Endometrial microvascular endothelial cells (primary cell): ENCODE data around the gene IGSF22. TPM values are rescaled to one million over a fixed set of nuclear protein-coding genes. Genes with fewer than 3 reads are reported as not detected.

Experiments used
- in situ Hi-C: cut with HindIII; loops from 2 replicates; pipeline ENCODE4 v1.10.0; 2017; ENCODE audit warnings: low sequenced_read_pairs, low pct_unique_long_range_greater_than_20kb; ENCODE audit errors: inconsistent ontology term
- total RNA-seq: library from RNA; depleted of rRNA; stranded (reverse); fragments of >200 nt; gene quantifications from one replicate; pipeline ENCODE4 v1.2.3, GENCODE V29; 2015; ENCODE audit errors: inconsistent ontology term

IGSF22 gene
- total RNA-seq, 1 donor from 2014 or later = 0.09 TPM

DNA sequence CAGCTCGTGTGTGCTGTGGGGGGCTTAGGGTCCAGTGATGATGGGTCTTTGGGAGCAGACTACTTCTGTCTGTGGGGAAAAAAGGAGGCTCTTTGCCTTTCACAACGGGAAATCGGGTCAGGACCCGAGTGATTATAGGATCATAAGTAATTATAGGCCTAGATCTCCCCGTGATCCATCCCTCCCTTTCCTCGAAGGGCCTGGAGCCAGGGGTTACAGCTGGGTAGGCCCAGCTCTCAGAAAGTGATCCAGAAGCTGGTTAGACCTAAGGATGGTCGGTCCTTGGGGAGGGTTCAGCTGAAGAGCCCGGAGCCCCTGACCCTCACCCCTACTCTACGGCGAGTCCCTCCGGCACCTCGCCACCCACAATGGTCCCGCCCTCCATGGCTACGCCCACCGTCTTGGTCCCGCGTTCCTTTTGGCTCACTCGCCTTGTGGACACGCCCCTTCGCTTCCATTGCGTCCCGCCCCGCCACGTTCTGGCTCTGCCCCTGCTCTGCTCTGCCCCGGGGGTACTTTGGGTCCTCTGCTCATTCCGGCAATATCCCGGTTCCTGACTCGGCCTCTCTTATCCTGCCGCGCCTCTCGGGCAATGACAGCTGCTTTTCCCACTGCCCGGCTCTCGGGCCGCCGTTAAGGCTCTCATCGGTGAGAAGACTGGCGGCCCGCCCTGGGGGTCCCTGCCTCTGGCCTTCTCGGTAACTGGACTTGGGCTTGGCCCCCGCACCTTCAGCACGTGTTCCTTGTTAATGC is 5.0 kb downstream of the IGSF22 start:
- in situ Hi-C loops = no loop called here

DNA sequence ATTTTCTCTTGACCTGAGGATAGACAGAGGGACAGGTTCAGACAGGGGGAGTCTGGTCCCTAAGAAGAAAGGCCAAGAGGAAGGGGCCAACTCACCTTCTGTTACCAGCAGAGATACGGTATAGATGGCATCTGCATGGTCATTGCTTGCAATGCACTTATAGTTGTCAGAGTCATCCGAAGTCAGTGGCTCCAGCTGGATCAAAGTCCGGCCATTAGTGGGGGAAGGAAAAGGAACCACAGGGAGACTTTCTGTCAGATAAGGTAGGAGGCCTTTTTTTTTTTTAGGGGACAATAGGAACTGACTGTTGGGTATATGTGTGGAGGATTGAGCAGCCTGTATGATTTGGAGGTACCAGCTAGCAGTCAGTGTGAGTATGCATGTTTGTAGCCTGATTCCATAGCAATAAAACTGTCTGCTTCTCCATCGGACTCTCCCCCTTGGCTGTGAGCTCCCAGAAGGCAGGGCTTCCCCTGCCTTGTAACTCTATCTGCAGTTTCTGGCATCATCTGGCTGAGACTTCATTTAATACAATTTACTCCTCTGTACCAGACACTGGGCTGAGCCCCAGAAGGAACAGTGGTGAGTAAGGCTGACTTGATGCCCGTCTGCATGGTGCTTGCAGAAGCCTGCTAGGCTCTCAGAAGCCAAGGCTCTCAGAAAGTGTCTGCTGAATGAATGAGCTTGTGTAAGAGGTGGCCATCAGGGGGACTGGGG is 5.7 kb downstream of the IGSF22 start:
- in situ Hi-C loops = no loop called here

DNA sequence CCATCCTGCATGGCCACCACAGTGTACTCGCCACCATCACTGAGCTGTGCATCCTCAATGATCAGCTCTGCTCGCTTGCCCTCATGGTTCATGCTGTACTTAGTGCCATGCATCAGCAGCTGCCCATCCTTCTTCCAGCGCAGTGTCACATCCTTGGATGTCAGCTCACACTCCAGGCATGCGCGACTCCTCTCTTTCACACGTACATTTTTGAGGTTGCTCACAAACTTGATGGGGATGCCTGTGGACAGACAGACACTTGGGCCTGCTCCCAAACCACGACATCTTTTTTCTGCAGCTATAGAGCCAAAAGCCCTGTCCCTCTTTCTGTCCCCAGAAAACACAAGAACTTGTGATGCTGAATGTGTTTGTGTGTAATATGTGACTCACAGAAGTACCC is 10.5 kb downstream of the IGSF22 start:
- in situ Hi-C loops = no loop called here

DNA sequence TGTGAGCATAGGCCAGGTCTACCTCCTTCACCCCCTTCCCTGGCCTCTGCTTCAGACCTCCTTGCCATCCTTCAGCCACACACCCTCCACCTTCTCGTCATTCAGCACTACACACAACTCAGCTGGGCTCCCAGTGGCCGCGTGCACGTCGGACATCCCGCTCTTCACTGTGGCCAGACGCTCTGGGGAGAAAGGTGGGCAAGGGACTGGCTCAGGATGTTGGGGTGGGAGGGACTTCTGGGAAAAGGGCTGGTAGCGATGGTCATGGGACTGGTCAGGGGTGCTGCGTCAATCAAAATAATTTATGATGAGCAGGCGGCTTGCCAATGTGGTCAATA is 11.6 kb downstream of the IGSF22 start:
- in situ Hi-C loops = no loop called here

DNA sequence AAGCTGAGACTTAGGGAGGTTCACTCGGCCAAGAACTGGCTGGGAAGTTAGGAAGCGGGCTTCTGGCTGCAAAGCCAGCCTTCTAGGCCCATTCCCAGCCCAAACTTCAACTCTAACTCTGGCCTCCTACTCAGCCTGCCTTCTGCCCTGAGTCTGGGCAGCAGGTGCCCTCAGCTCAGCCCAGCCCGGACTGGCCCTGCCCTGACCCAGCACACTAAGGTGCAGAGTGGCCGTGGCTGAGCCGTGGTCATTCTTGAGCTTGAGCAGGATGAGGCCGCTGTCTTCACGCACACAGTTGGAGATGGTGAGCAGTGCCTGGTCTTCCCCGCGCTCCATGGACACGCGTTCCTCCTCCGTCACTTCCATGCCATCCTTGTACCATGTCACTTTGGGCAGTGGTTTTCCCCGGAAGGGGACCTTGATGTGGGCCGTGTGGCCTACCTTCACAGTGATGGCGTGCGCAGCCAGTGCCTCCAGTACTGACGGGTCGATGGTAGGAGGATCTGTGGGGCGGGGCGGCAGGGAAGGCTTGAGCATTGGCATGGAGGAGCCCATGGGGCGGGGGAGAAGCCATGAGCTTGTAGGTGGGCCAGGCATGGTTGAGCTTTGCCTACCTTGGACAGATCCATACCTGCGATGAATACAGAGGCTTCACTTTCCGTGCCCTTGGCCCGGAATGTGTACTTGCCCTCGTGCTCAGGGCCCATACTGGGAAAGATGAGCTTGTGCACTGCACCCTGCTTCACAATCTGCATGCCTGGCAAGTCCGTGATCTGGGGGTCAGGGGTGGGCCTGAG is 12.1 kb downstream of the IGSF22 start:
- in situ Hi-C loops = no loop called here

DNA sequence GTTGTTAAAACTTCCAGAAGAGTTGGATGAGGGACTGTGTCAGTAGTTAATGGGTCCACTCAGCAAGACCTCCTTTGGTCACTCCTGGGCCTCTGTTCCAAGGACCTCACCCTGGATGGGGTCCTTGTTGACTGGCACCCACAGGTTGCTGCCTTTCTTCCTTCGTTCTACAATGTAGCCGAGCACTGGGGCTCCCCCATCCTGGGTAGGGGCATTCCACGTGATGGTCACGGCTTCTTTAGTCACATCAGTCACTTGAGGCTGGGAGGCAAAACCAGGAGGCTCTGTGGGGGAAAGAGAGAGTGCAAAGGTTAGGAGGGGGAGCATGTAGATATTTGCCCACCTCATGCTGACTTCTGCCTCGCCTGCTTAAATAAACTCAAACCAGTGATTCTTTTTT is 15.4 kb downstream of the IGSF22 start:
- in situ Hi-C loops = no loop called here

DNA sequence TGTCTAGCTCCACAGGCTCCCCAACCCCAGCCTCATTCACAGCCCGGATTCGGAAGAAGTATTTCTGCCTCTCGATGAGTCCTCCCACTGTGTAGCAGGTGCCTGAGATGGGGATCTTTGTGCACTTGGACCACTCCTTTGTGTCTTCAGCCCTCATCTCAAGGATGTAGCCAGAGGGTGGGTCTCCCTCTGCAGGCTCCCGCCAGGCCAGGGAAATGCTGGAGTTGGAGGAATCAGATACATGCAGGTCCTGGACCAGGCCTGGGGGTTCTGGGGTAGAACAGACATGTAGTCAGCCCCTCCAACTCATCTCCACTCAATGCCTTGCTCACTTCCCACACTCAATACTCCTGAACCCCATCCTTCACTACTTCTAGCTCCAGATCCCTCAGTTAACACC is 16.6 kb downstream of the IGSF22 start:
- in situ Hi-C loops = no loop called here

DNA sequence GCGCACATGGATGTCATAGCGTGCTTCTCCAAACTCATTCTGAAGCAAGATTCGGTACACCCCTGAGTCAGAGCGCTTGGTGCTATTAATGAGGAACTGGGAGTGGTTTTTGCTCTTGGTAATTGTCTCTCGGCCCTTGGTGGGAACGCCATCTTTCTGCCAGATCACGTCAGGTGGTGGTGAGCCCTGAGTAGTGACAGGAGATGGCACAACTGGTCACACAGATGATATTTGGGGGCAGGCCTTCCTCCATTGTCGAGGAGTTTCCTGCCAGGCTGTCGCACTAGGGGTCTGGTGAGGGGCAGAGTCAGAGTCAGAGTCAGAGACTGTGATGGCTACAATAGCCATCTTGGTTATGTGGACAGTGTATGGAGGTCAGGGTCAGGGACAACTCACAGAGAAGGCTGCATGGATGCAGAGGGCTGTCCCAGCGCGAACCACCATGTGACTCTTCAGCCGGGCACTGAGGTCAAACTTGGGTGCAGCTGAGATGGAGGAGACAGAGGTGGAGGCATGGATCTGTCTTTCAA is 18.1 kb downstream of the IGSF22 start:
- in situ Hi-C loops = no loop called here

DNA sequence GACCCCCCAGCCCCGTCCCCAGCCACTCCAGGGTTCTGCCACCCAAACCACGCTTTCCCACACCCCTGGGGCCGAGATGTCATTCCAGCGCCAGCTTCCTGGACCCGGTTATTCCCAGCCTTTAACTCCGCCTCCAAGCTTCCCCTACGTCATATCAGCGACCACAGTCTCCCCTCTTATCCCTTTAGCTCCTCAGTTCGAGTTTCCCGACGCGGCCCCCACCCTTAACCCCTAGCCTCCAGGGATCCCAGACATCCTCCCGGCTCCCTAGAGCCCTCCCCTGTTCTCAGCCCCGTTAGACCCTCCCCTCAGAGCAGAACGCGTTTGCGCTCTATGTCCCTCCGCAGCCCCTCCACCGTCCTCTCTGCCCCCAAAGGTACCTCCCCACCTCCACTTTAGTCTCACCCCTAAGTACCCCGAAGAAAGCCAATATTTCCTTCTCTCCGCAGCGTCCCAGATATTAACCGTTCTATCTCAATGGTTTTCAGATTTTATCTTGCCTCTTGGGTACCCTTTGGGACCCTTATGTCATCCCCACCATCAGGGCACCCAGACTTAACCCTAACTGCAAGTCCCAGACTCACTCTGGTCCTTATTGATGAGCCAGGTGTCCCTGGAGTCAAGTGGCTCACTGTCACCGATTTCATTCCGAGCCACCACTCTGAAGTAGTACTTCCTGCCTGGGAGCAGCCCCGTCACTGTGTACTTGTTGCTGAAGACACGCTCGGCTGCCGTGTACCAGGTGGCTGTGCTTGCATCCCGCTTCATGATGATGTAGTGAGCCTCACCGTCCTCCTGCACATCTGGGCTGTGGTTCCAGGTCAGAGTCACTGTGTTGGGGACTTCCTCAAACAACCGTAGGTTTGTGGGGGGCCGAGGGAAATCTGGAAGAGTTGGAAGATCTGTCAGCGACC is 19.4 kb downstream of the IGSF22 start:
- in situ Hi-C loops = no loop called here

DNA sequence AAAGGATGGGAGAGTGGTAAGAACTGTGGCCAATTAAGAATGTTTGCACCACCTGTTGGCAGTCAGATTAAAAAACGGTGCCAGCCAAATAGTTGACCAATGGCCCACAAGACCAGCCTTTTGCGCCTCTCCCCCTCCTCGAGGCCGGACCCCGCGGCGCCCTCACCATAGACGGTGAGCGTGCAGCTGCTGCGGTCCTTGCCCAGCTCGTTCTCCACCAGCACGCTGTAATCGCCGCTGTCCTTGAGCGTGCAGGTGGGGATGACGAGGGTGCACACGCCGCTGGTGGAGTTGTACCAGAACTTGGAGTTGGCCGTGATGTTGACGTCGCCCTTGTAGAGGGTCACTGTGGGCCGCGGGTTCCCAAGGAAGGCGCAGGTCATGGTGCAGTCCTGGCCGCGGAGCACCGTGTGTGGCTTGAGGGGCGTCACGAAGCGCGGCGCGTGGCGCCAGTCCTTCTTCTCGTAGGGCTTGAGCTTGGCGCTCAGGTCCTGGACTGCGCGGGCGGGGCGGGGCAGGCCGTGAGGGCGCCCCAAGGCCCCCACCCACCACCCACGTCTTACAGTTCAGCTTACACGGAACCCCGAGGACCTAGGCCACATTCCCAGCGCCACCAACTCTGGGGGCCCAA is 20.2 kb downstream of the IGSF22 start:
- in situ Hi-C loops = no loop called here

DNA sequence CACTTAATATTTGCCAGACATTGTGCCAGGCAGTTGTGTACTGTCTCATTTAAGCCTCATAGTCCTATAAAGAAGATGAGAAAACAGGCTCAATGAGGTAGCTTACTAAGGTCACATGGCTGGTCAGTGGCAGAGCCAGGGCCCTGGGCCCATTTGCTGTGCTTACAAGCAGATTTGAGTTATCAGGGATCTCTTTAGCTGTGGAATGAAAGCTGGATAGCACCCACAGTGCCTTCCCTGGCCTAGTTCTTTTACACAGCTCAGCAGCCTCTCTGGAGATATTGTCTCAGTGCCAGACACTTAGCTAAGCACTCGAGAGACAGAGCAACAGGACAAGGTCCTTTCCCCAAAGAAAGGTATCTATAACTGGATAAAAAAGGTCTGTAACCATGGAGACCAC is 21.3 kb downstream of the IGSF22 start:
- in situ Hi-C loops = no loop called here

DNA sequence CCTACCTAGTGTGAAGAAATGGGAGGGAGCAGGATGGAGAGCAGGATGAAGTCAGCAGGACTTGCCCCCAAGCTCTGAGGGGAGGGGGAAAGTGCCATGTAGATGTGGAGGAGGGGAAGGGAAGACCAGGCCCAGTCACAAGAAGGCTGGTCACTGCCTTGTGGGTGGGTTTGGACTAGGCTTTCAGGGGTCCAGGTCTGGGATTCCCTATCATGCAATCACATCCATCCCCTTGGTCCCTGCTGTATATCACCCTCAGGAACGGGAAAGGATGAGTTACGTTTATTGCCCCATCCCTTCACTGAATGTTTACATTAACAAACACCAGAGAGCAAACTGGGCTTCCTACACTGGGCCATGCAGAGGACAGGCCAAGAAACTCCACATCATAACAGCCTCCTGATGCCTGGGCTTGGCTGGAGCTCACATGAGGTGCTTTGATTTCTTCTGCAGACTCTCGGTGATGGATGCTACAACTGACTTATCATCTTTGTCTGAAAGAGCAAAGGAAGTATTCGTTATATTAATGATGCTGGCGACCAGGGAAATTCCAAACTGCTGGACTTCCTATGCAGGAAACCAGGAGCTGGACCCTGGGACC is 21.8 kb downstream of the IGSF22 start:
- in situ Hi-C loops = no loop called here

DNA sequence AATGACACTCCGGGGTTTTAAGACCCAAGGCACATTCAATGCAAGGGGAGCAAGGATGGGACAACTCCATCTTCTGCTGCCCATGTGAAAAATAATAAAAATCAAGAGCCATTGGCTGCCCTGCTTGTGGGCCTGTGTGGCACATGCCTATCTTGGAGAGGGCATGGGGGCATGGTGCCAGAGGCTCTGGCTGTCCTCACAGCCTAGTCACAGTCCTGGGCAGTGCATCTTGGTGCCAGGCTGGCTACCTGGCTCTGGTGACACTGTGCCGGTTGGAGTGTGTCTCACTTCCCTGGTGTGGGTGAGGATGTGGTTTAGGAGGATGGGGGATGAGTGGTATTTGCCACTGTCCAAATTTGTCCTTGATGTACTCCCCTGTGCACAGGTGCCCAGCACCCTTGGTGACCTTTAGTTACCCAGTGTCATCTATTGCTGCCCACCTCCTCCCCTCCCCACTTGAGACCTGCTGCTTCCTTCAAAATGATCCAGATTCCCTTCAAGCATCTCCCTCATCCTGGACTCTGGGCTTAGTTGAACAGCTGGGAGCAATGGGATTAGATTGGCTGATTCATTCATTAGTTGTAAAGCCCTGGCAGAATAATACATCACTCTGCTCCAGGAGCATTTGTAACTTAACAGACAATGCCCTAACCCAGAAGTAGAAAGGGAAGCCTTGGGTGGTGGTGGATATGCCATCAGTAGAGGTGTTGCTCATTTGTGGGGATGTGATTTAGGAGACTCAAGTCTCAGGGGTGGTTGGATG is 22.8 kb downstream of the IGSF22 start:
- in situ Hi-C loops = no loop called here

DNA sequence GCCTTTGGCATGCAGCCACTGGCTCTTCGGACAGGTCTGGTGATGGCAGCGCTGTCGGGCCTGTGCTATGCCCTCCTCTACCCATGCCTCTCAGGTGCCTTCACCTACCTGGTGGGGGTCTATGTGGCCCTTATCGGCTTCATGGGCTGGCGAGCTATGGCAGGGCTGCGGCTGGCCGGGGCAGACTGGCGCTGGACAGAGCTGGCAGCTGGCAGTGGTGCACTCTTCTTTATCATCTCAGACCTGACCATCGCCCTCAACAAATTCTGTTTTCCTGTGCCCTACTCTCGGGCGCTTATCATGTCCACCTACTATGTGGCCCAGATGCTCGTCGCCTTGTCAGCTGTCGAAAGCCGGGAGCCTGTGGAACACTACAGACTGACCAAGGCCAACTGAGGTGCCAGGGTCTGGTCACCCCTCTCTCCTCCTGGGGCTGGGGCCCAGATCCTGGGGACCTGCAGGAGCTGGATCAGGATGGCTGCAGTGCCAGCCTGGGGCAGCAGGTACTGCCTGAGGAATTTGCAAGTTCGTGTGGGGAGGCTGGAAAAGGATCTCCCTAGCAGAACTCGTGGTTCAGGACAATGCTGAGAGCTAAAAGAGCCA is 24.3 kb downstream of the IGSF22 start:
- in situ Hi-C loops = no loop called here

DNA sequence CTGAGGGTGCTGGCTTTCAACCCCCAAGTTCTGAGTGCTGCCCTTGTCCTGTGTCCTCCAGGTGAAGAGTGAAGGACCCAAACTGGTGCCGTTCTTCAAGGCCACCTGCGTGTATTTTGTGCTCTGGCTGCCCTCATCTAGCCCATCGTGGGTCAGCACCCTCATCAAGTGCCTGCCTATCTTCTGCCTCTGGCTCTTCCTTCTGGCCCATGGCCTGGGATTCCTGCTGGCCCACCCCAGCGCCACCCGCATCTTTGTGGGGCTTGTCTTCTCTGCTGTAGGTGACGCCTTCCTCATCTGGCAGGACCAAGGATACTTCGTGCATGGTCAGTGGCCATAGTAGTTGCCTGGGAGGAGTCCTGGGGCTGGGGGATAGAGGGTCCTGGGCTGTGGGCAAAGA is 25.1 kb downstream of the IGSF22 start:
- in situ Hi-C loops = no loop called here

DNA sequence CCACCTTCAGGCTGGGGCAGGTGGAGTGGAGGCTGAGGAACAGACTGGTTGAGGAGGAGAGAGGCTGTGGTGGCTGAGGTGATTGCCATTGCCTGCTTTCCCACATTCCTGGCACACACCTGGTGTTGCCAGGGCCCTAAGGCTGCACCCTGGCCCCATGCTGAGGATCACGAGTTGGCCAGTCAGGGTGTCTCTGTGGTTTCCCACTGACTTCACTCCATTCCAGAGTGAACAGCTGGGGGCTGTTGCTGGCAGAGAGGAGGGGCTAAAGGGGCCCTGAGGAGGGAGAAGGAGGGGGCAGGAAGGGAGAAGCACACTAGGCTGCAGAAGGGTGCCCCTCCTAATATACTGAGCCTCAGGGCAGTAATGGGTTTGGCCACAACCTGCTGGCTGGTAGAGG is 25.6 kb downstream of the IGSF22 start:
- in situ Hi-C loops = no loop called here

DNA sequence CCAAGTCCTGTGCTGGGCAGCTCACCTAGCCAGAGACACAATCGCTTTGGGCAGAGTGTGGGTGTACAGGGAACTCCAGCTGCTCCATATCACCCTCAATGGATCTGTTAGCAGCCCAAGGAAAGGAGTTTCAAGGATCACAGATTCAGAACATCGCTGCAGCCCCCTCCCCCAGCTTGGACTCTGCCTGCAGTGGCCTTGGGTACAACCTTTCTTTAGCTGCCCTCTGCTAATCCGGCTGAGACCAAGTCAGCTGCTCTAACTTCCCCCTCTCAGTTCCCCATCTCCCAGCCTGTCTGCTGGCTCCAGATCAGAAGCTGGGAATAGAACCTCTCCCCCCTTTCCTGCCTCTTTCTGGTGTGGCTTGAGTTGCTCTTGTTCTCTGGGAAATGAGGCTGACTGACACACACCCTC is 26.1 kb downstream of the IGSF22 start:
- in situ Hi-C loops = no loop called here
